H1 (cell line): ENCODE measurements around the gene HDAC9. TPM values are rescaled to one million over a fixed set of nuclear protein-coding genes. Genes with fewer than 3 reads are reported as not detected.

Source experiments
- CTCF ChIA-PET: fragments of 300-600 bp; sonication (Branson Sonifier 250); formaldehyde crosslinking; loops from one replicate; lab custom pipeline; 2021; ENCODE audit not compliant: partially characterized antibody; lab: Charles Lee
- POLR2A ChIA-PET: fragments of 300-600 bp; sonication (Branson Sonifier 250); formaldehyde crosslinking; loops from one replicate; lab custom pipeline; 2021; ENCODE audit warnings: inconsistent platforms; ENCODE audit not compliant: partially characterized antibody; lab: Charles Lee
- DNase-seq, 2 experiments: peaks; one replicate each; pipeline versions ENCODE4 v3.0.0 to v3.0.0-alpha.2; 2010 to 2022; ENCODE audit warnings: low spot score in 2 of 2, low read depth in 1 of 2, mixed read lengths in 1 of 2
- FAIRE-seq: peaks from 2 replicates; lab custom pipeline; 2011; peaks lifted over from hg19 to GRCh38; lab: Jason Lieb, UNC
- H2AFZ ChIP-seq: 2 replicates; pipeline ENCODE4 v1.8.1; 2012; ENCODE audit warnings: low read length, inconsistent platforms
- H2AK5ac ChIP-seq: 2 replicates; pipeline ENCODE4 v1.6.1; 2013; ENCODE audit warnings: low read depth, low read length
- H2BK120ac ChIP-seq: replicated peaks from 2 replicates; pipeline ENCODE3; 2013; ENCODE audit warnings: low read depth, low read length, inconsistent platforms
- H2BK12ac ChIP-seq: 2 replicates; pipeline ENCODE4 v1.6.1; 2013; ENCODE audit warnings: low read depth, low read length
- H2BK15ac ChIP-seq: 2 replicates; pipeline ENCODE4 v1.6.1; 2013; ENCODE audit warnings: low read length
- H2BK20ac ChIP-seq: 2 replicates; pipeline ENCODE4 v1.6.1; 2013; ENCODE audit warnings: low read length
- H2BK5ac ChIP-seq: 2 replicates; pipeline ENCODE4 v1.6.1; 2013; ENCODE audit warnings: low read depth, low read length
- H3K14ac ChIP-seq: 2 replicates; pipeline ENCODE4 v1.6.1; 2013; ENCODE audit warnings: inconsistent platforms; ENCODE audit not compliant: insufficient read length
- H3K18ac ChIP-seq: 2 replicates; pipeline ENCODE4 v1.6.1; 2013; ENCODE audit warnings: low read length; ENCODE audit errors: extremely low read depth
- H3K23ac ChIP-seq: 2 replicates; pipeline ENCODE4 v1.6.1; 2013; ENCODE audit warnings: inconsistent platforms; ENCODE audit not compliant: insufficient read length
- H3K23me2 ChIP-seq: 2 replicates; pipeline ENCODE4 v1.6.1; 2013; ENCODE audit warnings: low read depth, low read length
- H3K27ac ChIP-seq: 2 replicates; pipeline ENCODE4 v1.6.1; 2011; ENCODE audit warnings: low read depth, low read length, inconsistent platforms
- H3K27me3 ChIP-seq, 4 experiments: replicated peaks in 1 of 4; 1 replicate in 1 of 4; 2 replicates in 3 of 4; pipeline versions ENCODE4 v1.6.1 to v1.8.1; 2011 to 2013; ENCODE audit warnings: low read length in 3 of 4, mild to moderate bottlenecking in 3 of 4, inconsistent platforms in 2 of 4, mixed read lengths in 2 of 4, moderate library complexity in 1 of 4; ENCODE audit not compliant: control insufficient read depth in 3 of 4, insufficient read depth in 3 of 4; ENCODE audit errors: extremely low read depth in 1 of 4
- H3K36me3 ChIP-seq, 4 experiments: 2 replicates each; pipeline versions ENCODE4 v1.6.1 to v1.8.1; 2011 to 2013; ENCODE audit warnings: mild to moderate bottlenecking in 4 of 4, low read length in 3 of 4, moderate library complexity in 2 of 4, control low read depth in 1 of 4, inconsistent platforms in 1 of 4; ENCODE audit not compliant: insufficient read depth in 4 of 4, control insufficient read depth in 2 of 4
- H3K4ac ChIP-seq: replicated peaks from 2 replicates; pipeline ENCODE3; 2013; ENCODE audit warnings: low read length, low read depth, mixed read lengths, inconsistent platforms; ENCODE audit not compliant: insufficient read length
- H3K4me1 ChIP-seq, 4 experiments: replicated peaks in 1 of 4; 1 replicate in 1 of 4; 2 replicates in 3 of 4; pipeline versions ENCODE4 v1.6.1 to v1.8.1; 2011 to 2013; ENCODE audit warnings: low read length in 3 of 4, inconsistent platforms in 2 of 4, mixed read lengths in 1 of 4; ENCODE audit not compliant: insufficient read depth in 4 of 4, control insufficient read depth in 3 of 4
- H3K4me2 ChIP-seq, 2 experiments: 2 replicates each; pipeline versions ENCODE4 v1.6.1 to v1.8.1; 2011 to 2013; ENCODE audit warnings: low read depth in 2 of 2, low read length in 2 of 2, control low read depth in 1 of 2, inconsistent platforms in 1 of 2, mild to moderate bottlenecking in 1 of 2; ENCODE audit not compliant: insufficient read depth in 1 of 2
- H3K4me3 ChIP-seq, 4 experiments: fragments of 200-600, 300-600 bp in 1 of 4; sonication (generic), shearing (Covaris generic), sonication (Bioruptor Twin) in 1 of 4; 2 replicates each; pipeline versions ENCODE4 v1.5.1 to v1.8.1; 2011 to 2016; ENCODE audit warnings: low read length in 4 of 4, low read depth in 3 of 4, control low read depth in 2 of 4, inconsistent platforms in 2 of 4, mild to moderate bottlenecking in 2 of 4, mixed read lengths in 1 of 4, moderate library complexity in 1 of 4; ENCODE audit not compliant: insufficient read depth in 2 of 4; ENCODE audit errors: extremely low read depth in 1 of 4
- H3K56ac ChIP-seq: replicated peaks from 2 replicates; pipeline ENCODE3; 2013; ENCODE audit warnings: low read depth, mild to moderate bottlenecking, mixed read lengths, low read length, inconsistent platforms; ENCODE audit not compliant: insufficient read length
- H3K79me1 ChIP-seq: 2 replicates; pipeline ENCODE4 v1.6.1; 2013; ENCODE audit warnings: low read depth, low read length, control low read depth
- H3K79me2 ChIP-seq, 2 experiments: 2 replicates each; pipeline versions ENCODE4 v1.6.1 to v1.8.1; 2012 to 2013; ENCODE audit warnings: low read length in 2 of 2, mild to moderate bottlenecking in 2 of 2, inconsistent platforms in 1 of 2; ENCODE audit not compliant: insufficient read depth in 2 of 2, control insufficient read depth in 1 of 2
- H3K9ac ChIP-seq, 4 experiments: replicated peaks in 1 of 4; 1 replicate in 1 of 4; 2 replicates in 3 of 4; pipeline versions ENCODE4 v1.6.1 to v1.8.1; 2011 to 2013; ENCODE audit warnings: low read depth in 3 of 4, low read length in 3 of 4, control low read depth in 2 of 4, mild to moderate bottlenecking in 2 of 4, moderate library complexity in 2 of 4, inconsistent platforms in 1 of 4; ENCODE audit errors: extremely low read depth in 1 of 4
- H3K9me3 ChIP-seq, 2 experiments: 2 replicates each; pipeline versions ENCODE4 v1.6.1 to v1.8.1; 2012 to 2013; ENCODE audit warnings: mild to moderate bottlenecking in 2 of 2, moderate library complexity in 2 of 2, control low read depth in 1 of 2, inconsistent platforms in 1 of 2, low read depth in 1 of 2, low read length in 1 of 2, mixed read lengths in 1 of 2; ENCODE audit not compliant: insufficient read depth in 2 of 2
- H4K20me1 ChIP-seq, 2 experiments: replicated peaks in 1 of 2; 2 replicates each; pipeline versions ENCODE3 to v1.8.1; 2011 to 2013; ENCODE audit warnings: inconsistent platforms in 2 of 2, low read length in 2 of 2, mild to moderate bottlenecking in 1 of 2; ENCODE audit not compliant: insufficient read depth in 2 of 2, control insufficient read depth in 1 of 2
- H4K5ac ChIP-seq: 2 replicates; pipeline ENCODE4 v1.6.1; 2013; ENCODE audit warnings: low read length, low read depth, mixed read lengths, inconsistent platforms; ENCODE audit not compliant: insufficient read length
- H4K8ac ChIP-seq: 2 replicates; pipeline ENCODE4 v1.8.0; 2013; ENCODE audit warnings: mild to moderate bottlenecking, moderate library complexity, low read length, inconsistent platforms; ENCODE audit not compliant: insufficient read depth; ENCODE audit errors: extremely low read depth
- H4K91ac ChIP-seq: replicated peaks from 2 replicates; pipeline ENCODE3; 2013; ENCODE audit warnings: low read length, mixed read lengths, inconsistent platforms; ENCODE audit not compliant: insufficient read length
- TCF12 ChIP-seq: IDR thresholded peaks from 2 replicates; pipeline ENCODE4 v1.6.1; 2011; ENCODE audit warnings: low read depth, mild to moderate bottlenecking, low read length
- WGBS, 2 experiments: shearing (Covaris generic) in 1 of 2; methylation state at CpG; one replicate each; pipeline versions ENCODE4 v1.1.6 to v1.1.7; 2013 to 2015; ENCODE audit warnings: low lambda C conversion rate in 2 of 2, mixed read lengths in 2 of 2, inconsistent platforms in 1 of 2, low coverage in 1 of 2, missing lambda C conversion rate in 1 of 2; ENCODE audit not compliant: insufficient replicate concordance in 2 of 2, insufficient coverage in 1 of 2, insufficient read length in 1 of 2; ENCODE audit errors: extremely low coverage in 1 of 2, missing lambda C conversion rate in 1 of 2; 5-methylcytosine and 5-hydroxymethylcytosine counted together
- polyA plus RNA-seq, 7 experiments: library from polyadenylated mRNA; depleted of rRNA in 3 of 7; stranded (reverse) in 5 of 7; unstranded in 2 of 7; fragments of >200 nt in 5 of 7; fragments of 200-250 nt in 2 of 7; gene quantifications; 1 replicate in 5 of 7; 2 replicates in 1 of 7; 4 replicates in 1 of 7; pipeline versions ENCODE4 v1.2.1 to v1.2.3, GENCODE V29; 2011 to 2013; ENCODE audit warnings: missing spikeins in 2 of 7, mixed read lengths in 2 of 7
- total RNA-seq: library from RNA; stranded (reverse); fragmentation: NEBNext Ultra II Directional; extraction: Animal tissue kit (Norgen Biotek cat#: 25700); gene quantifications from 2 replicates; pipeline ENCODE4 v1.2.1, GENCODE V29; 2021

HDAC9 gene
- total and polyA plus RNA-seq, 2 of the 8 experiments (the other 6 are each of a cell fraction or from before 2014, with no cell fraction given): 9.5 to 13.1 TPM

- Histone ChIP-seq H3K9me3 (no peaks in the 10 kb centered on the region), H3K56ac (no peak overlapping the region), H3K79me1 (no peaks in the 10 kb centered on the region), H3K23ac (no peak overlapping the region), H2BK5ac (no peak overlapping the region), H4K91ac (no peak overlapping the region), H3K27me3 (no peaks in the 10 kb centered on the region), H3K4me3 (no peak overlapping the region), H4K5ac (no peak overlapping the region), H2BK15ac (no peak overlapping the region), H3K14ac (no peak overlapping the region), H3K18ac (no peak overlapping the region), H4K20me1 (no peaks in the 10 kb centered on the region), H2BK120ac (no peak overlapping the region), H3K27ac (no peak overlapping the region), H2BK12ac (no peak overlapping the region), H3K4ac (no peak overlapping the region), H3K4me1 (peaks cover 0 to 2% (median under 1%) of the 10 kb centered on the region in 4 experiments; a peak in 4 of 7 replicates), H2BK20ac (no peak overlapping the region), H2AFZ (no peak overlapping the region), H3K4me2 (no peak overlapping the region), H3K9ac (no peak overlapping the region; a peak in 1 of 7 replicates), H3K23me2 (no peaks in the 10 kb centered on the region), H3K79me2 (no peaks in the 10 kb centered on the region), H4K8ac (no peak overlapping the region), H2AK5ac (no peak overlapping the region), H3K36me3 (no peaks in the 10 kb centered on the region)
- FAIRE-seq (no peak), DNase-seq (no peak)
- POLR2A ChIA-PET: no interaction called here
- WGBS, 2 experiments: 81% methylated on average over 3 of the region's 3 CpGs; no CpG with 5 or more reads in 1 of the 2 experiments
- CTCF ChIA-PET: no interaction called here
- TF ChIP-seq TCF12: no peak
Measured at GRCh38 chr7:18762189-18762588, 266.6 kb downstream of the HDAC9 start.
